Stimulated activated CD4-positive, alpha-beta T cell treated with anti-CD3 and anti-CD28 coated beads, Interleukin-15, amount 100 ng/mL, for 48 hours (primary cell): ENCODE results near the gene USP40.
"Not testable (repeated sequence)": the region's sequence is repeated elsewhere in the genome, so short reads cannot be mapped to it uniquely, and the experiment has no call there.

Experiments used
- DNase-seq, 2 donors: peaks; one replicate each; pipeline ENCODE4 v3.0.0-alpha.2; 2020; ENCODE audit warnings: low read depth in 2 of 2

The USP40 gene, protein sequence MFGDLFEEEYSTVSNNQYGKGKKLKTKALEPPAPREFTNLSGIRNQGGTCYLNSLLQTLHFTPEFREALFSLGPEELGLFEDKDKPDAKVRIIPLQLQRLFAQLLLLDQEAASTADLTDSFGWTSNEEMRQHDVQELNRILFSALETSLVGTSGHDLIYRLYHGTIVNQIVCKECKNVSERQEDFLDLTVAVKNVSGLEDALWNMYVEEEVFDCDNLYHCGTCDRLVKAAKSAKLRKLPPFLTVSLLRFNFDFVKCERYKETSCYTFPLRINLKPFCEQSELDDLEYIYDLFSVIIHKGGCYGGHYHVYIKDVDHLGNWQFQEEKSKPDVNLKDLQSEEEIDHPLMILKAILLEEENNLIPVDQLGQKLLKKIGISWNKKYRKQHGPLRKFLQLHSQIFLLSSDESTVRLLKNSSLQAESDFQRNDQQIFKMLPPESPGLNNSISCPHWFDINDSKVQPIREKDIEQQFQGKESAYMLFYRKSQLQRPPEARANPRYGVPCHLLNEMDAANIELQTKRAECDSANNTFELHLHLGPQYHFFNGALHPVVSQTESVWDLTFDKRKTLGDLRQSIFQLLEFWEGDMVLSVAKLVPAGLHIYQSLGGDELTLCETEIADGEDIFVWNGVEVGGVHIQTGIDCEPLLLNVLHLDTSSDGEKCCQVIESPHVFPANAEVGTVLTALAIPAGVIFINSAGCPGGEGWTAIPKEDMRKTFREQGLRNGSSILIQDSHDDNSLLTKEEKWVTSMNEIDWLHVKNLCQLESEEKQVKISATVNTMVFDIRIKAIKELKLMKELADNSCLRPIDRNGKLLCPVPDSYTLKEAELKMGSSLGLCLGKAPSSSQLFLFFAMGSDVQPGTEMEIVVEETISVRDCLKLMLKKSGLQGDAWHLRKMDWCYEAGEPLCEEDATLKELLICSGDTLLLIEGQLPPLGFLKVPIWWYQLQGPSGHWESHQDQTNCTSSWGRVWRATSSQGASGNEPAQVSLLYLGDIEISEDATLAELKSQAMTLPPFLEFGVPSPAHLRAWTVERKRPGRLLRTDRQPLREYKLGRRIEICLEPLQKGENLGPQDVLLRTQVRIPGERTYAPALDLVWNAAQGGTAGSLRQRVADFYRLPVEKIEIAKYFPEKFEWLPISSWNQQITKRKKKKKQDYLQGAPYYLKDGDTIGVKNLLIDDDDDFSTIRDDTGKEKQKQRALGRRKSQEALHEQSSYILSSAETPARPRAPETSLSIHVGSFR

DNA sequence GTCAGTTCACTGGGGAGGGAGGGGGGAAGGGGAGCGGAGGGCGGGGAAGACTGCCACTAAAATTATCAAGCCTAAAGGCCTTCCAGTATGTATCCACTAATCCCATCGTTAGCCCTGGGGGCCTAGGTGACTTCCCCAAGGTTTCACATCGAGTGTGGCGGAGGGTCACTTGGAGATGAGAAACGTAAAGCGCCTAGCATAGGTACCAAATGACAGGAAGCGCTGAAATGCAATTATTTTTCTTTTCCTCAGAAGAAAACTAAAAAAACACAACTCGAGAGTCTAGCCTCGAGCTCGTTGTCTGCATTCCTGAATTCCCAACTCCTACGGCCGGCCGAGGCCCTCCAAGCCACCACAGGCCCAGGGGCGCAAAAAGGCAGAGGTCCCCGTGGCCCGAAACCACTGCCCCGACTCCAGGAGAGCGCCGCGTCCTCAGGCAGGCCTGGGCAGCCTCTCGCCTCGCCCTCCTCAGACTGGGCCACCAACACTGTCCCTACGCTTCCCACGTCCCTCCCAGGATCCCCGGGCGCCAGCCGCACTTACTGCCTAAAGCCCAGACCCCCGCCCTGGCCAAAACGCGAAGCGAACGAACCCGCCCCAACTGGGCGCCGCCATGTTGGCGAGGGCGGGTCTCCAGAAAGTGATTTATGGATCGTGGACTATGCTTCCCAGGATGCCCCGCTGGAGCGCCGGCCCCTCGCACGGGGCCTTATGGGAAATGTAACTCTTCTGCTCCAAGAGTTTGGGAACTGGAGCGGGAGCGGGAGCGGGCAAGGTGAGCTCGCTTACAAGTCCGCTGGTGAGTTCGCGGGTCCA is at the start of gene USP40:
USP40 (minus strand) TSS at position 642 of the 816 bp plus-strand sequence. CDS start 1,228 bp downstream, outside the sequence.
- DNase-seq = peak; percentile 24 to 49

DNA sequence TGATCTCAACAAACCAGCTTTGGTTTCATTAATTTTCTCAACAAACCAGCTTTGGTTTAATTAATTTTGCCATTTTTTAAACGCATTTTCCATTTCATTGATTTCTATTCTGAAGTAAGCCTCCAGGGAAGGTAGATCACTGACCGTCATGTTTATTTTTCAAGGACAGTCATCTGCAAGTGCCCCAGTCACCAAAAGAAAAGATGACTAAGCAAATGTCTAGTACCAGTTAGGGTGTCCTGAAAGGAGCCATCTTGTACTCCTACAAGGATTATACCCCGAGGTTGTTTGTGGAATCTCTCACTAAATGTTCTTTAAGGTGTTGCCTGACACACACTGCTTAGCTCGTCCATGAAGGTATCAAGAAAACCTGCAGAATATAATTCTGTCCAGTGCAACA is 44.7 kb upstream of the USP40 start:
- no peak for DNase-seq

DNA sequence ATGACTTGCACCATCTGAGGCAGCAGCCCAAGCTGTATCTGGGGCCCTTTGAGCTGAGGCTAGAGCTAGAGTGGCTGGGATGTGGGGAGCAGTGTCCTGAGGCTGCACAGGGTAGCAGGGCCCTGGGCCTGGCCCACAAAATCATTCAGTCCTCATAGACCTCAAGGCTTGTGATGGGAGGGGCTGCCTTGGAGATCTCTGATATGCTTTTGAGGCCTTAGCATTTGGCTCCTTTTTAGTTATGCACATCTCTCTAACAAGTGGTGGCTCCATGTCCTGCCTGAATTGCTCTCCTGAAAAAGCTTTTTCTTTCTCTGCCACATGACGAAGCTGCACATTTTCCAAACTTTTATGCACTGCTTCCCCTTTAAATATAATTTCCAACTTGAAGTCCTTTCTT is 39.1 kb upstream of the USP40 start:
- no peak for DNase-seq

DNA sequence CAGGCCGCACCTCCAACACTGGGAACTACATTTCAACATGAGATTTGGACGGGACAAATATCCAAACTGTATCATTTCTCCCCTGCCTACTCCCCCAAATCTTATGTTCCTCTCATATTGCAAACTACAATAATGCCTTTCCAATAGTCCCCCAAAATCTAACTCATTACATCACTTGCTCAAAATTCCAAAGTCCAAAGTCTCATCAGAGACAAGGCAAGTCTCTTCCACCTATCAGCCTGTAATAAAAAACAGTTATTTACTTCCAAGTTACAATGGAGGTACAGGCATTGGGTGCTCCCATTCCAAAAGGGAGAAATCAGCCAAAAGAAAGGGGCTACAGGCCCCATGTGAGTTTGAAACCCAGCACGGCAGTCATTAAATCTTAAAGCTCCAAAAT is 38.2 kb upstream of the USP40 start:
- no peak for DNase-seq

DNA sequence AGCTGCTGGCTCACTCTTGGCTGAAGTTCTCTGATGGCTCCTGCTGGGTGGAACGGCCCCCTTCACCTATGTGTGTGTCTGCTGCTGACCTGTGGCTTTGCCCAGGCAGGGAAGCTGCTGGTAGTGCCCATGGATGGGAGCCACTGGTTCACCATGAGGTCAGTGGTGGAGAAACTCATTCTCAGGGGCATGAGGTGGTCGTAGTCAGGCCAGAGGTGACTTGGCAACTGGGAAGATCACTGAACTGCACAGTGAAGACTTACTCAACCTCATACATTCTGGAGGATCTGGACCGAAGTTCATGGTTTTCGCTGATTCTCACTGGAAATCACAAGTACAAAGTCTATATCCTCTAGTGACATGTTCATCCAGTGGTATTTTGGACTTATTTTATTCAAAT is 36.9 kb upstream of the USP40 start:
- DNase-seq = no peak

DNA sequence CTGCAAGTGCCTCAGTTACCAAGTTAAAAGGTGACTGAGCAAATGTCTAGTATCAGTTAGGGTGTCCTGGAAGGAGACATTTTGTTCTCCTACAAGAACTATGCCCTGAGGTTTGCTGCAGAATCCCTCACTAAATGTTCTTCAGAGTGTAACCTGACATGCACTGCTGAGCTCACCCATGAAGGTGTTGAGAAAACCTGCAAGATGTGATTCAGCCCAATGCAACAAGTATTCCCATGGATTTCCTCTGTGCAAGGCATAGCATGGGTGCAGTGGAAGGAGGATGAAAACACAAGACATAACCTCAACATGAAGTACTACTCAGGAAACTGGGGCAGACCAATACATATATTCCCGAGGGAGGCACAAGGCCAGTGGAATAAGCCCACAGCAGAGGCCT is 35.5 kb upstream of the USP40 start:
- no peak for DNase-seq

DNA sequence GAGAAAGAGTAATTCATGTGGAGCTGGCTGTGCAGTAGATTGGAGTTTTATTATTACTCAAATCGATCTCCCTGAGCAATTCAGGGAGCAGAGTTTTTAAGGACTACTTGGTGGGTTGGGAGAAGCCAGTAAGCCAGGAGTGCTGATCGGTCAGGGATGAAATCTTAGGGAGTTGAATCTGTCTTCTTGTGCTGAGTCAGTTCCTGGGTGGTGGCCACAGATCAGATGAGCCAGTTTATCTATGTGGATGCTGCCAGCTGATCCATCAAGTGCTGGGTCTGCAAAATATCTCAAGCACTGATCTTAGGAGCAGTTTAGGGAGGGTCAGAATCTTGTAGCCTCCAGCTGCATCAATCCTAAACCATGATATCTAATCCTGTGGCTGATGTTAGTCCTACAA is 33.8 kb upstream of the USP40 start:
- no peak for DNase-seq

DNA sequence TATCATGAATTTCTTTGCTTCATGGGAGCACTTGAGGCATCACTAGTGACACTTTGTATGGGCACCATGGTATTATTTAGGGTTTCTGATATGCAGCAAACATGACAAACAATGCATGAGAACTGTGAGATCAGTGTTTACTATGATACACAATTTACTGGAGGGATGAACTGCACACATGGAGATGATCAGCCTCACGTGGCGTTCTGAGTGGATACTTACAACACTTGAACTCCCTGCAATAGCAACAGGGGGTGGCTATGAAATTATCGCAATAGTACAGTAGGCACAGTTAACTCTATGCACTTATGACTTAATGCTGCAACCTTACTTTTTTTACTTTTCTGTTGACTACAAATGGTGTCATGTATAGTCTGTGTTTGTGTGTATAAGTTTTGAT is 32.4 kb upstream of the USP40 start:
- no peak for DNase-seq

DNA sequence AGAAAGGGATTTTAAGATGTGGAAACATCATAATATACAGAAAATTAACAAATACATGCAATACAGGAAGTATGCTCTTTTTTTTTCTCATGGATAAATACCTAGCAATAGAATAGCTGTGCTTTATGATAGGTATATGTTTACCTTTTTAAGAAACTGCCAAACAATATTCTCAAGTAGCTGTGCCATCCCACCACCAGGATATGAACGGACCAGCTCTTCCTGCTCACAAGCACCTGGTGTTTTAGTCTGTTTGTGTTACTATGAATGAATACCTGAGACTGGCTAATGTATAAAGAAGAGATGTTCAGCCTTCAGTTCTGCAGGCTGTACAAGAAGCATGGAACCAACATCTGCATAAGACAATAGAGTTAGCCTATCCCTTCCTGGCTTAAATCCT is 30.9 kb upstream of the USP40 start:
- no peak for DNase-seq

DNA sequence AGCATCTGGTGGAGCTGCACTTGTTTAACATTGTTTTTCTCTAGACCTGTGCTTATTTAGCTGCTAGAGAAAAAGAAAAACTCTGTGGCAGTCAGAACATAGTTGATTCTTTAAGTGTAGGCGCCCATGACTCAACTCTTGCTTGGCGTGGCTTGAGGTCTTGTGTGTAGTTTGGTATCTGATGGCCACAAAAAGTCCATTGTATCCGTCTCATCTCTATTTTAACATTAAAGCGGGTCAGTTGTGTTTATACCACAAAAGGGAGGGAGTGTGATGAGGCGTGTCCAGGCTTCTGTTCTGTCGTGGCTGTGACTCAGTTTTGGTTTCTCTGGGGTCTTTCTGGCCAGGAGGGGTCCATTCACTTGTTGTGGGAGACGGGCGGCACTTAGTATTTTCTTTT is 26.6 kb upstream of the USP40 start:
- DNase-seq = no peak

DNA sequence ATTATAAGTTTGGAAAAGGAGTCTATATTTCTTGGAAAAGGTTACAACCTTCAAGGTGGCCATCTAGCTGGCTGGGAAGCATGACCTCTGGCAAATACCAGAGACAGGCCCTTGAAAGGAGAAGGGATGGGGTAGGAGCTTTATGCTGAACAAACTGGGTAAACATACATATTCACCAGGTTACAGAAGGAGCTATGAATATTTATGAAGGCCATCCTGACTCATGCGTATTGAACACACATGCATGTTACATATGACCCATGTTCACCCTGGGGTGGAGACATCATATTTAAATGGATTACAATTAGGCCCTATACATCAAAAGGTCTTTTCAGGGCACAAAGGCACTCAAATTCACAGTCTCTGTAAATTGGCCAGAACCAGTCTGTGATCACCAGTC is 26.1 kb upstream of the USP40 start:
- DNase-seq = not testable (repeated sequence)

DNA sequence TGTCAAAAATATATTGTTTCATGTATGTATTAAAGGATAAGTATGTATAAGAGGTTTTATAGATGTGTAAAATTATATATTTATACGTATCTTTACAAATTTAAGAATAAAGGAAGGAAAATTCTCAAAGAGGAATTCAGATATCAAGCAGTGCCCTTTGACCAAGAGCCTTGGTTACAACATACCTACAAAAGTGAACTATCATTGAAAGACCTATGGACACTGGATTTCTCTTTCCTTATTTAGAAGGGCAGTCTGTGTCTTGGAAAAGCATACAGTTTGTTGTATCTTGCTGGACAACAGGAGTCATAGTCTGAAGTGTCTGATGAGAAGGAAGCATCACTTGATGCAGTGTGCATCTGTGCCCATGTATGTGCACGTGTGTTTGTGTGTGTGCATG is 21.8 kb upstream of the USP40 start:
- DNase-seq = no peak

DNA sequence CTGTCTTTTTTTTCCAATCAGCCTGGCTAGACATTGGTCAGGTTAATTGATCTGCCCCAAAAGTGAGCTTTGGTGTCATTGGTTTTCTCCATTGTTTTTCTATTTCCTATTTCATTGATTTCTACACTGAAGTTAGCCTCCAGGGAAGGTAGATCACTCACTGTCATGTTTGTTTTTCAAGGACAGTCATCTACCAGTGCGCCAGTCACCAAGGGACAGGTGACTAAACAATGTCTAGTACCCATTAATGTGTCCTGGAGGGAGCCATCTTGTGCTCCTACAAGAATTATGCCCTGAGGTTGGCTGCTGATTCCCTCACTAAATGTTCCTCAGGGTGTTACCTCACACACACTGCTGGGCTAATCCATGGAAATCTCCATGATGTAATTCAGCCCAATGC is 17.6 kb upstream of the USP40 start:
- no peak for DNase-seq

DNA sequence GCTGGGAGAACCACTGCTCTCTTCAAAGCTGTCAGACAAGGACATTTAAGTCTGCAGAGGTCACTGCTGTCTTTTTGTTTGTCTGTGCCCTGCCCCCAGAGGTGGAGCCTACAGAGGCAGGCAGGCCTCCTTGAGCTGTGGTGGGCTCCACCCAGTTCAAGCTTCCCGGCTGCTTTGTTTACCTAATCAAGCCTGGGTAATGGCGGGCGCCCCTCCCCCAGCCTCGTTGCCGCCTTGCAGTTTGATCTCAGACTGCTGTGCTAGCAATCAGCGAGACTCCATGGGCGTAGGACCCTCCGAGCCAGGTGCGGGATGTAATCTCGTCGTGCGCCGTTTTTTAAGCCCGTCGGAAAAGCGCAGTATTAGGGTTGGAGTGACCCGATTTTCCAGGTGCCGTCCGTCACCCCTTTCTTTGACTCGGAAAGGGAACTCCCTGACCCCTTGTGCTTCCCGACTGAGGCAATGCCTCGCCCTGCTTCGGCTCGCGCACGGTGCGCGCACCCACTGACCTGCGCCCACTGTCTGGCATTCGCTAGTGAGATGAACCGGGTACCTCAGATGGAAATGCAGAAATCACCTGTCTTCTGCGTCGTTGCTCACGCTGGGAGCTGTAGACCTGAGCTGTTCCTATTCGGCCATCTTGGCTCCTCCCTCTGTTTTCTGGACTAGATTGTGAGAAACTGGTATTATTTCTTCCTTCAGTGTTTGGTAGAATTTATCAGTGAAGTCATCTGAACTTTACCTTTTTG is 16.8 kb upstream of the USP40 start:
- DNase-seq = not testable (repeated sequence)

DNA sequence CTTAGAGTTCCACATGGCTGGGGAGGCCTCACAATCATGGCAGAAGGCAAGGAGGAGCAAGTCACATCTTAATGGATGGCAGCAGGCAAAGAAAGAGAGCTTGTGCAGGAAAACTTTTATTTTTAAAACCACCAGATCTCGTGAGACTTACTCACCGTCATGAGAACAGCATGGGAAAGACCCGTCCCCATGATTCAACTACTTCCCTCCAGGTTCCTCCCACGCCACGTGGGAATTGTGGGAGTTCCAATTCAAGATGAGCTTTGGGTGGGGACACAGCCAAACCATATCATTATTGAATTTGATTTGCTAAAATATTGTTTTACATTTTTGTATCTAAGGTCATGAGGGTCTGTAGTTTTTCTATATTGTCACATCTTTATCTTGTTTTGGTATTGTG is 10.8 kb upstream of the USP40 start:
- not testable (repeated sequence) for DNase-seq

DNA sequence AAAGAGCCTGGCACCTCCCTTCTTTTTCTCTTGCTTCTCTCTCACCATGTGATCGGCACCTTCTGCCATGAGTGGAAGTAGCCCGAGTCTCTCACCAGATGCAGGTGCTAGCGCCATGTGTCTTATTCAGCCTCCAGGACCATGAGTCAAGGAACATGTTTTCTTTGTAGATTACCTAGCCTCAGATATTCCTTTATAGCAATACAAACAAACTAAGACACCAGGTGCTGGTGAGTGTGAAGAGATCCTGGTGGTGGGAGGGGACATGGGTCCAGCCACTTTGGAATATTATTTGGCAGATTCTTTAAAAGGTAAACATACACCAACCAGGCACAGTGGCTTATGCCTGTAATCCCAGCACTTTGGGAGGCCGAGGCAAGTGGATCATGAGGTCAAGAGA is 5.9 kb upstream of the USP40 start:
- no peak for DNase-seq

DNA sequence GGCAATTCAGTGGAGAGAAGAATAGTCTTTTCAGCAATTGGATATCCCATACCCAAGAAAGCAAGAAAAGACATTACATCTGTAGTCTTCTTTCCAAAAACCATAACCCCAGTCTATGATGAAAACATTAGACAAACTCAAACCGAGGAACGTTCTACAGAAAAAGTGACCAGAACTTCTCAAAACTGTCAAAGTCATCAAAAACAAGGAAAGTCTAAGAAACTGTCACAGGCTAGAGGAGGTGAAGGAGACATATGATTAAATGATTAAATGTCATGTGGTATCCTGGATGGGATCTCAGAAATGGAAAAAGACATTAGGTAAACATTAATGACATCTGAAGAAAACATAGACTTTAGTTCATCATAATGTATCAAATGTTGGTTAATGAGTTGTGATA is 4.9 kb upstream of the USP40 start:
- no peak for DNase-seq

DNA sequence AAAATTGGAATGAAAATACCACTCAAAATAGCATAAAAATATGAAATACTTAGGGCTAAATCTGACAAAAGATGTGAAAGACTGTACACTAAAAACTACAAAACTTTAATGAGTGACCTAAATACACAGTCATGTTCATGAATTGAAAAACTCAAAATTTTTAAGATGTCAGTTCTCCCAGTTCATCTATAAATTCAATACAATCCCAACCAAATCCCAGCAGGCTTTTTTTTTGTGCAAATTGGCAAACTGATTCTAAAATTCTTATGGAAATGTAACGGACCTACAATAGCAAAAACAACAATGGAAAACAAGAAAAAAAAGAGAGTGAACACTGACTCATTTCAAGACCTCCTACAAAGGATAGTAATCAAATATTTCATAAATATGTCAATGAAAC is 4.4 kb upstream of the USP40 start:
- no peak for DNase-seq

DNA sequence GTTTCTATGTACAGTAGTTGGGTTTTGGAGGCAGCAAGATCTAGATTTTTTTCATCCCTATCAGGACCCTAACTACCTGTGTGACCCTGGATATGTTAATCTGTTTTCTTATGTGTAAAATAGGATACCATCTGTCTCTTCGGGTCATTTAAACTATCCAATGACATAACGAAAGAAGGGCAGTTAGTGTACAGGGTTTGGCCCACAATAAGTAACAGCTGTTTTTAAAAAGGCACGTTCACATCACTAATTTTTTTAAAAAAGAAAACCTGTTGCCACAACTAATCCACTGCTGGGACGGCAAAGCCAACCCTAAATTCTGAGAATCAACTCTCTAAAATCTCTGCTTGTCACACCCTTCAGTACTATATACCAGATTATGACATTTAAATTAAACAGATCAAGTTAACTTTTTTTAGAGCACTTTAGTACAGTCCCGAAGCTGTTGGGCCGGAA is 869 bp downstream of the USP40 start:
- DNase-seq = no peak

DNA sequence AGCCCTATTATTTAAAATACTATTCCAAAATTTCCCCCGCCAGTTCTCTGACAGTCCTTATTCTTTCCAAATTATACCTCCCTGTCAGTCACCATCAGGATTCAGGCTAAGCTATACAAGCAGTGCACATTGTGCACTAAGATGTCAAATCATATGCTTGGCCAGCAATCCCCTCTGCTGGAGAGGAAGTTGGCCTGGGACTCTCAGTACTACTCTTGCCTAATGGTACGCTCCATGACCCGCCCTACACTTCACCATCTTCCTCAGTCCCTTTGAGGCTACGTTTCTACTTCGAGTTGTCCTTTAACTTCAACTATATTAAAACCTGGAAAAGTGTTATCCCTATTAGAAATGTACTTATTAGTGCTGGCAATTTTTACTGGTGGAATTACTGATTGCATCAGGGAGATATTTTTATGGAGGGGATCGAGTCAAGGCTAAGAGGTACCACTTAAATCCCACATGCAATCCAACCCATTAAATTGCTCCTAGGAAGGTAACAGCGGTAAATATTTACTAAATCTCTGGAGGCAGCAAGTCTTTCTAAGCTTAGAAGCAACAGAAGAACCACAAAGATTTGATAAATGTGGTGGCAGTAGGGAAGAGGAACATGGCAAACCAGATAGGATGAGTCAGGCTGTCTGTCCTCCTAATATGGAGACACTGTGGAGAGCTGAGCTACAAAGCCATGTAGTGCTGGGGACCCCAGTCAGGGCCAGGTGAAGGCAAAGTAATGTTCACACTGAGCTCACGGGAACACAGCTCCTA is 2.7 kb downstream of the USP40 start:
- no peak for DNase-seq
